ENCODE results near the gene UBE2E1. TPM values are rescaled to one million over a fixed set of nuclear protein-coding genes. Genes with fewer than 3 reads are reported as not detected.
"Not testable (repeated sequence)": the region's sequence is repeated elsewhere in the genome, so short reads cannot be mapped to it uniquely, and the experiment has no call there.

The UBE2E1 gene
- polyA plus RNA-seq, 1 donor = 168 TPM

DNA sequence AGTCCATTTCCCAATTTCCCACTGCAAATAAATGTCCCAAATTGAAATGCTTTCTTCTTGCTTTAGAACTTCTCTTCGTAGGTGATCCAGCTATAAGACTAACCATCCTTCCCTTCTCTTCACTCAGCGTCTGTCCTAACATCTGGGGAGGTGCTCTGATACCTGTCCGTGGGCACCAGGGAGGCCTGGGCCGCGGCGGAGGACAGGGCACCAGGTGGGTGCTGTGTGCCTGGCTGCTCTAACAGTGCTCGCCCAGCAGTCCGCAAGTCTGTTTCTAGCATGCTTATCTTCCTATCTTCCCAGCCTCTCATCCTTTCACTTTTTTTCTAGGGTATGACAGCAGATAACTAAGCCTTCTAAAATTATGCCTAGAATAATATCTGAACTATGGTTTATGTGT is 73.7 kb downstream of the UBE2E1 start:
- DNase-seq = no peak

DNA sequence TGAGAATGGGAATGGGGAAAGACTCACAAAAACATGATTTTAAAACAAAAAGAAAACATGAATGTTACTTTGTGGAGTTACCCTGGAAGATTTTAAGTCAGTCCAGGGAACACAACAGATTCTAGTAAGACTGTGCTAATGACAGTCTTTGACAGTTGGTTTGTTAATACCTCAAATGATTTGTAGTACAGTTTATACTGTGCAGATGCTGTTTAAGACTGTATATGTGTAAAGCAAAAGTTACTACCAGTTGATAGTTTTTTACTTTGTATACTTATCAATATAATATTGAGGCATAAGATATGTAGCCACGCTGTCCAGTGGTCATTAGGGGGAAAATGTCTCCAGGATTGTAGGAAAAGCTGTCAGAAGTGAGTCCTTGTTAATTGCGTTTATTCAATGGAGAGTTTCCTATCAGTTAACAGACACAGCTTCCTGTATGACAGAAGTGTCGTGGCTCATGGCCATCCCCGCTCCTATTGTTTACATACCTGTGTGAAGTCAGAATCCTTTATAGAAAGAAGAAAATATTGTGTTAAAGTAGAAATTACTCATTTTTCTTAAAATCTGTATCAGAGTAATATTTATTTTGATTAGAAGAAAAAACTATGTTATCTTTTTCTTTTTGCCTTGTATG is 75.1 kb downstream of the UBE2E1 start:
- DNase-seq = no peak

GRCh38 chr3:23881993-23882392 is 76.2 kb downstream of the UBE2E1 start:
- DNase-seq = not testable (repeated sequence)

GRCh38 chr3:23882487-23882918 is 76.7 kb downstream of the UBE2E1 start:
- DNase-seq = no peak

- DNase-seq = no peak
Observed at GRCh38 chr3:23884481-23884880, 78.7 kb downstream of the UBE2E1 start.

- no peak for DNase-seq
Observed at GRCh38 chr3:23885210-23885609, 79.5 kb downstream of the UBE2E1 start.

DNA sequence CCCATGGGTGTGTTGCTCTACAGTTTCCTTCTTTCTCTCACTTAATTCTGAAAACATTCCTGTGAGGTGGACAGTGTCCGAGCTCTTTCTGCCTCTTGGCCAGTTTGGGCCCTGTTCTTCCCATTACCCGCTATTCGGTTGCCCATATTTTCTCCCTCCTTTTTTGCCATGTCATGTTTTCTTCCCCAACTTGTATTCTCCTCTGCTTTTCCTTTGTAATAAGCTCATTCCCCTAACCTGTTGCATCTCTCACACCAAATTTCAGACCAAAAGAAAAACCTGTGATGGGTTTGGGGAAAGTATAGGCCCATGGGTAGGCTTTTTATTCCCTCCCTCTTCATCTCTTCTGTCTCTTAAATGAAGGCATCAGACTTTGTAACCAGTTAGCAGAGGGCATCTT is 80.6 kb downstream of the UBE2E1 start:
- DNase-seq = no peak

GRCh38 chr3:23888617-23889228 is 83.0 kb downstream of the UBE2E1 start:
- DNase-seq = no peak

- DNase-seq = no peak
Observed at GRCh38 chr3:23889386-23889785, 83.6 kb downstream of the UBE2E1 start.

DNA sequence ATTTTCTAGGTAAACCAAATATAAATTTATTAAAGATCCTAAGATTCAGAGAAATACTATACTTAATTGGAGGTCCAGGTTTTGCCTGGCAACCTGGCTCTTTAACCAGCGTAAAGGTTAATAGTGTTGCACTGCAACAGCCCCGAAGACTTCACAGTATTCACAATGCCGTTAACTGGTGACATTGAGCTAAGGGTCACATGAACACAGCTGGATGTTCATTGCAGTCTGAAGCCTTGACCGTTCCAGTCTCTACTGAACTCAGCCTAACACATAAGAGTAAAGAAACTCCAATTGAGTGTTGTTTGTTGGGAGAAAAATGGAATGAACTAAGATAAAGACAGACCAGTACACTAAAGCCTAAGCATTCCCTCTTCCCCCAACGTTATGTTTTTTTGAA is 84.2 kb downstream of the UBE2E1 start:
- no peak for DNase-seq

DNA sequence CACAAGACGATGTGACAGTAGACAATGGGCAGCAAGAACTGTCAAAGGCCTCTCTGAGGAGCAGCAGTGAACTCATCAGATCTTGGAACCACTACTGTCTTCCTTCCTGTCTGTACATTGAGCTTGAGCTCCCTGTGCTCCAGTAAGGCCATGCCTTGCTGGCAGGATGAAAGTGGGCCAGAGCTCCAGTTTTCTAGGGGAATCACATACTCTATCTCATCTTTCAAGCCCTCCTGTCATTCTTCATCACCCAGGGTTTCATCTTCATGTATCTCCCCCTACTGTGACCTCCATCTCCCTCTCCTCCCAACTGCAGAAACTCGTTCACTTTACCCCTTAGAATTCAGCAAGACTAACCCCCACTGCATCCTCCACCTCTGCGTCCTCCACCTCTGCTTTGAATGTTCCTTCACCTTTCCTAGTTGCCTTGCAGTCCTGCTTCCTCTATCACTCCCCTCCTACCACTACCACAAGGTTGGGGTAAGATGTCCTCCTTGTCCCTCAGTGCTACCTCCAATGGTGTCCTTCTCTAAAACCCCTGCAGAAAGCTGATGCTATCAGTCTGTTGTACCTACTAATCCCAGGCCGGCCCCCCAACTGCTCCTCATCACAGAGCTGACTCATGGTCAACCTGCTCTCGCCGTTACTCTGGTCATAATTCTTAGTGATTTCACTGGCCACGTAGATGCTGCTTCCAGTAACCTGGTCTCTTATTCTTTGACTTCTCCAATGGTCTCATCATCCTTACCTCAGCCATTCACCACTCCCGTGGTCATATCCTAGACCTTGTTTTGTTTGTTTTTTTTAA is 88.7 kb downstream of the UBE2E1 start:
- no peak for DNase-seq

GRCh38 chr3:23895181-23895580 is 89.4 kb downstream of the UBE2E1 start:
- no peak for DNase-seq

GRCh38 chr3:23900744-23901143 is 95.0 kb downstream of the UBE2E1 start:
- DNase-seq = no peak

- DNase-seq = no peak
Observed at GRCh38 chr3:23904545-23904944, 98.8 kb downstream of the UBE2E1 start.

GRCh38 chr3:23909341-23909740 is 103.6 kb downstream of the UBE2E1 start:
- DNase-seq = no peak

GRCh38 chr3:23911397-23911796 is 105.6 kb downstream of the UBE2E1 start:
- no peak for DNase-seq

DNA sequence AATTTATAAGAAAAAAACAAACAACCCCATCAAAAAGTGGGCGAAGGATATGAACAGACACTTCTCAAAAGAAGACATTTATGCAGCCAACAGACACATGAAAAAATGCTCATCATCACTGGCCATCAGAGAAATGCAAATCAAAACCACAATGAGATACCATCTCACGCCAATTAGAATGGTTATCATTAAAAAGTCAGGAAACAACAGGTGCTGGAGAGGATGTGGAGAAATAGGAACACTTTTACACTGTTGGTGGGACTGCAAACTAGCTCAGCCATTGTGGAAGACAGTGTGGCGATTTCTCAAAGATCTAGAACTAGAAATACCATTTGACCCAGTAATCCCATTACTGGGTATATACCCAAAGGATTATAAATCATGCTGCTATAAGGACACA is 106.6 kb downstream of the UBE2E1 start:
- DNase-seq = not testable (repeated sequence)

DNA sequence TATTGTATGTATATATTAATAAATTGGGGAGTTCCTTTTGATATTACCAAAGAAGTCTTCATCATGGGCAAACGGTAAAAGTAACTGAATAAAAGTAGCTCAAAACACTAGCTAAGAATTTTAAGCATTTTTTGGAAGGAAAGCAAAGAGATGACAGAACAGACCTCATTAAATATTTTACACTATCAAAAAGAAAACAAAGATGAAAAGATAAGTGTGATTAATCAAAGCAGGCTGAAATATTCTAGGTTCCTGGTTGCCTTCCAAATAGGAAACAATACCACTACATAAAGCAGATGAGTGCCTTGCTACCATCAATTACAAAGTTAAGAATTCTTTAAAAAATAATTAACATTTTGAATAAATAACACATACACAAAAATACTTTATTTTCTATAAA is 107.4 kb downstream of the UBE2E1 start:
- no peak for DNase-seq

GRCh38 chr3:23913873-23914743 is 108.4 kb downstream of the UBE2E1 start:
- DNase-seq = no peak

DNA sequence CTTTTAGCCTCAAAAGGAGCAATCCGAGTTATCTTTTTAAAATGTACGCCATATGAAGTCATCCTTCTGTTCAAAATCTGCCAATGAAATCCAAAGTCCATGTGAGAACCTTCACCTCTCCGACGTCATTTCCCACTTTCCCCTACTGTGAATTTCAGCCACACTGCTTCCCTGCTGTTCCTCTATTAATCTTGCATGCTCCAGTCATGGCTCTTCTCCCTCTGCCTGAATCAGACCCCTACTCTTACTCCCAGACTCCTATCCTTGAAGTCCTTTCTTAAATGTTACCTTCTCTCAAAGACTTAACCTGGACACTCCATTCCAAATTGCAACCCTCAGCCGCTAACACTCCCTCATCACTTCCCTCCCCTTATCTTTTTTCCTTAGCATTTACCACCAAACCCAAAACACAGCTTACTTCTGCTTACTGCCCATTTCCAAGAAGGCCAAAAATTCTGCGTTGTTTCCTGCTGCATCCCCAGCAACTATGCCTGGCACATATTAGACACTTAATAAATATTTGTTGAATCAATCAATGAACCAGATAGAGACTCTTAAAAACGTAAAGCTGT is 109.9 kb downstream of the UBE2E1 start:
- no peak for DNase-seq

- no peak for DNase-seq
Observed at GRCh38 chr3:23916152-23916885, 110.6 kb downstream of the UBE2E1 start.

All from left kidney (tissue), 2 donors.